DMS153 (cell line): ENCODE results near the gene GNGT2.

Source experiments
- DNase-seq: peaks from one replicate; lab custom pipeline; 2025; lab: John Stamatoyannopoulos, UW

GNGT2 gene

GRCh38 chr17:49168706-49169105 lies 41.7 kb downstream of the GNGT2 start:
- no peak for DNase-seq

DNA sequence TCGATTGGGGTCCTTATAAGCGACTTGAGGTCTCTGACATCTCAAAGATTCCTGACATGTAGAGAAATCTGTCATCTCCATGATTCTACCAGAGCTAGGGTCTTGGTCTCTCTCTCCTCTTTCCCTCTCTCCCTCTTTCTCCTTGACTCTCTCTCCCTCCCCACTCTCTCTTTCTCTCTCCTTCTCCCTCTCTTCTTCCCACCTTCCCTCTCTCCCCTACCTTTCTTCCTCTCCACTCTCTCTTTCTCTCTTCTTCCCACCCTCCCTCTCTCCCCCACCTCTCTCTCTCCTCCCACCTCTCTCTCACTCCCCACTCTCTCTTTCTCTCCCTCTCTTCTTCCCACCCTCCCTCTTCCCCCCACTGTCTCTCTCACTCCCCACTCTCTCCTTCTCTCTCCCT lies 45.2 kb downstream of the GNGT2 start:
- DNase-seq: no peak

GRCh38 chr17:49162866-49163265 lies 47.5 kb downstream of the GNGT2 start:
- no peak for DNase-seq

DNA sequence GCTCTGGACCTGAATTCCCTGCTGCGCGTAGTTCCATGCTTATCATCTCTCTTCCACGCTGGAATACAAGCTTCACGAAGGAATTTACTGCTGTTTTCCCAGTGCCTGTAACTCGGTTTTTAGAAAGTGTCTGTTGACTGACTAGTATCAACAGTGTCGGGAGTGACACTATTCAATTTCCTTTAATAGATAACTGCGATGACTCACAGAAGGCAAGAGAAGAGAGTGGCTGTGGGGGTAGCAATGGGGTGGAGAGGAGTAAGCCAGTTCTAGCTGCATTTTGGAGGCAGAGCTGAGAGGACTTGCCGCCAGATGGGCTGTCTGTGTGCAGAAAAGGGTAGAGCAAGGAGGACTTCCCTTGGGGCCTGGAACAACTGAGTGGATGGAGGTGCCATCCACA lies 52.6 kb downstream of the GNGT2 start:
- DNase-seq: no peak

DNA sequence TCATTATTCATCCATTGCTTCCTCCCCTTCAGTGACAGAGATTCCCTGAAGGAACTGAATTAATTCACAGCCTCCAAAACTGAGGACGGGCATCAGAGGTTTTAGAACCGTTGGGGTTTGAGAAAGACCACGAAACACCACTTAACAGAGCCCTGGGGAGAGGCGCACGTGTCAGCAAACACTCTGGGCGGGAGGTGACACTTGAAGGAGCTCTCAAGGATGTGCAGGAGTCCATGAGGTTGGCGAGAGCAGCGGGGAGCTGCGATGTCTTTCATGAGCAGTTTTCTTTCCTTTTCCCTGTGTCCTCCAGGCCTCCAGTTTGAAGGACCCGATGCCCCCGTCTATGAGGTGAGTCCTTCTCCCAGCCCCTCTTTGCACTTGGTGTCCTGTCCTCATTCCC lies 54.1 kb downstream of the GNGT2 start:
- DNase-seq: no peak
